ENCODE results near the gene AFF2.

Gene AFF2

DNA sequence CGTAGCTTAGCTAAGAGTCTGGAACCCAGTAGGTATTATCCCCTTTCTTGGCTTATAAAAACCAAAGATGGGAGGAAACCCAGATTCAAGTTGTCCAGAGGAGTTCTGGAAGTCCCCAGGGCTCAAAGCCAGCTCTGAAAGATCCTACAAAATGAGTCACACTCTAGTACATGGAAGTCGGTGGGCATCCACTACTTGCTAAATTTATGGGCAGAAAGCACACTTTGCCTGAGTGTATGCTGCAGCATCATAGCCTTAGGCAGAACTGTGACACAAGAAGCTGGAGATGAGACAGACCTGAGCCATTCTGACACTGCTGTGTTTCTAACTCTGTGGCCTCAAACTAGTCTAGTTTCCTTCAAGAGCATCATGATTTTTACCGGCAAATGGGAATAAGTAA, 429.3 kb downstream of the AFF2 start:
- no peak for DNase-seq (ENCODE audit: low spot score)
- TF ChIP-seq, protein P1, sequence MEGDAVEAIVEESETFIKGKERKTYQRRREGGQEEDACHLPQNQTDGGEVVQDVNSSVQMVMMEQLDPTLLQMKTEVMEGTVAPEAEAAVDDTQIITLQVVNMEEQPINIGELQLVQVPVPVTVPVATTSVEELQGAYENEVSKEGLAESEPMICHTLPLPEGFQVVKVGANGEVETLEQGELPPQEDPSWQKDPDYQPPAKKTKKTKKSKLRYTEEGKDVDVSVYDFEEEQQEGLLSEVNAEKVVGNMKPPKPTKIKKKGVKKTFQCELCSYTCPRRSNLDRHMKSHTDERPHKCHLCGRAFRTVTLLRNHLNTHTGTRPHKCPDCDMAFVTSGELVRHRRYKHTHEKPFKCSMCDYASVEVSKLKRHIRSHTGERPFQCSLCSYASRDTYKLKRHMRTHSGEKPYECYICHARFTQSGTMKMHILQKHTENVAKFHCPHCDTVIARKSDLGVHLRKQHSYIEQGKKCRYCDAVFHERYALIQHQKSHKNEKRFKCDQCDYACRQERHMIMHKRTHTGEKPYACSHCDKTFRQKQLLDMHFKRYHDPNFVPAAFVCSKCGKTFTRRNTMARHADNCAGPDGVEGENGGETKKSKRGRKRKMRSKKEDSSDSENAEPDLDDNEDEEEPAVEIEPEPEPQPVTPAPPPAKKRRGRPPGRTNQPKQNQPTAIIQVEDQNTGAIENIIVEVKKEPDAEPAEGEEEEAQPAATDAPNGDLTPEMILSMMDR (IDR thresholded peaks at IDR 0.05; ENCODE audit: extremely low read depth, missing control alignments) = no peak

DNA sequence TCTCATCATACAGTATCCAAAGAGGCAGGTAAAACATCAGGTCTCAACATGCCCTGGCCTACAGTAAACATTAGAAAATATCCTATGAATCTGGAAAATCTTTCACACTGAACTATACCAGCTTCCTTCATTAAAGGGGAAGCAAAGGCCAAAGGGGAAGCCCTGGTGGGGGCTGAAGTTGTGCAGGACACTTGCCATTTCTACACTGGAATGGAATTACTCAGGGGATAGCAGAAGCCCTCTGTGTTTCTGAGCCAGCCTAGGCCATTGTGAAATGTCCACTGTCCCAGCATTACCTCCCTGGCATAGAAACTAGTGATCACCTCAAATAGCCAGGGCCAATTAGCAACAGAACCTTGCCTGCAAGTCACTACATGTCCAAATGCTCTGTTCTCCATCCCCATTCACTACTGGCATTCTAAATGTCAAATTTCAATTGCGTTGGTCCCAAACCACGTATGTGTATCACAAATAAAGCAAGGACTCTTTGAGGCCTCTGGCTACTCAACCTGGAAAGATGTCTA, 429.9 kb downstream of the AFF2 start:
- TF ChIP-seq, protein P1 (IDR thresholded peaks at IDR 0.05; ENCODE audit: extremely low read depth, missing control alignments) = no peak
- no peak for DNase-seq (ENCODE audit: low spot score)

DNA sequence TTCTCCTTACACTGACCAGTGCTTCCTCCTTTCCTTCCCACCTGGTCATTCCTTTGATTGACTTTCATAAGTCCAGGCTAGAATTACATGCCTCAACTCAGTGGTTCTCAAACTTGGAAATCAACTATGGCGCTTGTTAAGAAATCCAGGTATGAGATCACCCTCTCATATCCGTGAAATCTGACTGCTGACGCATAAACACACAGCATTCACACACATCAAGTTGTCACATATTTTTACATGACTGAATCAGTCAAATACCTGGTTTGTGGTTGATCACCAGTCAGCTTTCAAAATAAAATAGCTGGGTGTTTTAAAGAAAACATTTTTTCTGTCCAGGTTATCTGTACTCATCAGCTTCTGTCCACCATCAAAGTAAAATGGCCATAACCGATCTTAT, 433.5 kb downstream of the AFF2 start:
- TF ChIP-seq, protein P1 (IDR thresholded peaks at IDR 0.05; ENCODE audit: extremely low read depth, missing control alignments) = no peak
- no peak for DNase-seq (ENCODE audit: low spot score)

DNA sequence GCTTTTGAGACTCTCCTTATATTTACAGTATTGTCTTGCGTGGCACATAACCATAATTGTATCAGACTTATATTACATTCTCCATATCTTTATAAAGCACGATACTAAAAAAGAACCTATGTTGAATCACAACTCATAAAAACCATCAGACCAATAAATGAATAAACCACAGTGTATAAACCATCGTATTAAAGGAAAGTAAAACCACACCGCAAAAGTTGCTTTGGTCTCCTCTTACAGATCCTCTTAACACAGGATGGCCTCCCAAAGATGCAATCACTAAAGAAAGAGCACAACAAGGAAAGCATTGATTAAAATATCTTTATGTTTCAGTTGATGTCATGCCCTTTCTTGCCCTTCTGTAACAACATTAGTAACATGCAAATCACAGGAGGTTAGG, 437.9 kb downstream of the AFF2 start:
- TF ChIP-seq, protein P1 (IDR thresholded peaks at IDR 0.05; ENCODE audit: extremely low read depth, missing control alignments) = no peak
- no peak for DNase-seq (ENCODE audit: low spot score)

DNA sequence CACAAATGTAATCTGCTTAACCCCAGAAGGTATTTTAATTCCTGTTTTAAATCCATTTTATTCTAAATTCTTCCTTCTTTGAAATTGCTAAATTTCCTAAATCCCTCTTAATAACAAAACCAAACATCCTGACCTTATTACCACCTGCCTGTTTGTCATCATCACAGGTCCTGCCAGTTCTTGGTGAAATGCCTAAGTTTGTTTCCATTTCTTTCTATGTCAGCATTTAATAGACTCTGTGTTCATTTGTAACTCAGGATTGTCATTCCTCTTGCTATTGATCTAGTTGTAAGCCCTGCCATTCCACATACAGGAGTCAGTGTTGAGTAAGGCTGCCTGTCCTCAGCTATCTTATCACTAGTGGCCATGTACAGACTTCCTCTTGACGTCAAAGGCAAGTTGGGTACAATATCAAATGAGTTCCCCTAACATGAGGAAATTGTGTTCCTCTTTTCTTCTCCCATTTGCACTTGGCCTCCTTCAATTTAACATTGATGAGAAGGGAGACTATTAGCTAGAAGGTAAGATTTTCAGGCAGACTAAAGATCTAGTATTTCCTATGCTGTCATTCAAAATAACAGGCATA, 440.1 kb downstream of the AFF2 start:
- DNase-seq (ENCODE audit: low spot score) = no peak

DNA sequence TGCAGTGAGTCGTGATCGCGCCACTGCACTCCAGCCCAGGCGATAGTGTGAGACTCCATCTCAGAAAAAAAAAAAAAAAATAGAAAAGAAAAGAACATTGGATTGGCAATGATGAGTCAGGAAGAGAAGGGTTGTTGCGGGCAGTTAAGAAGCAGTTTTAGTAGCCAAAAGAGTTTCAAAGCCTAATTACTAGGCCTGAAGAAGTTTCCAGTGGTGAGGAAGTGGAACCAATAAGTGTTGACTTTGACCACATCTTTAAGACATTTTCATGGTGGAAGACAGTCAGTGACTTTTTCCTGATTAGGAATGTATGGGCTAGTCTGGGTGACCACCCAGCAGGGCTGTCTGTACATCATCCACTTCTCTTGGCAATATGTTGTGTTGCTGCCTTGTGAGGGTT, 442.3 kb downstream of the AFF2 start:
- no peak for DNase-seq (ENCODE audit: low spot score)
- TF ChIP-seq, protein P1 (IDR thresholded peaks at IDR 0.05; ENCODE audit: extremely low read depth, missing control alignments) = no peak

More for the DNA sequence above, 440.1 kb downstream of the AFF2 start:
- TF ChIP-seq, protein P1 (IDR thresholded peaks at IDR 0.05; ENCODE audit: extremely low read depth, missing control alignments) = no peak

DNA sequence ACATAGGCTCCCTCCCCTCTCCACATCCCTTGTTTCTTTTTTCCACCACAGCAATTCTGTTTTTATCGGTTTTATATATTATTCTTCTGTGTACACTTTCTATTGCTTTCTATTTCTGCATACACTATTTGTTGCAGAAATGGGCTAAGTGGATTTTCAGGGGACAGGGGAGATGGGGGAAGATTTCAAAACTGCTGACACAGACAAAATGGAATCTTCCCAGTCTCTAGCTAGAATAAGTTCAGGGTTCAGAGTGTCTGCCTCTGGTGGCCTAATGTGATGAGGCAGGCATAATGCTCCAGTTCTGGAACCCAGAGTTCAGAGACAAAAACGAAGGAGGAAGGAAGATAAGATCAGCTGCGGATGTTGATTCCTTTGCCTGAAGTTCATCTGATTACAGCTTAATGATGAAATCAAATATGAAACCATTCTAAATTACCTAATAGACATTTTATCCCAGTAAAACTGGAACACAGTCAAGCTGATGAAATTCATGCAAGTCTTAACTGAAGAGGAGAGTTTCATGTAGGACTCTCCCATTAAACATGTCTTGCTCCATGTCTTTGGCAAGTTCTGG, 447.1 kb downstream of the AFF2 start:
- DNase-seq (ENCODE audit: low spot score) = no peak
- TF ChIP-seq, protein P1 (IDR thresholded peaks at IDR 0.05; ENCODE audit: extremely low read depth, missing control alignments) = no peak

Measured in GM20000 (cell line).